GM19240 (cell line): ENCODE results near the gene FMNL2.

ENCODE experiments used
- DNase-seq: peaks from one replicate; pipeline ENCODE4 v3.0.0; 2011; ENCODE audit warnings: low spot score; ENCODE audit not compliant: insufficient read length

FMNL2 gene

GRCh38 chr2:152425765-152426727 lies 91.1 kb downstream of the FMNL2 start:
- DNase-seq: no peak

- no peak for DNase-seq
These were observed 91.8 kb downstream of the FMNL2 start for GRCh38 chr2:152426801-152427200.

- no peak for DNase-seq
These were observed 92.9 kb downstream of the FMNL2 start for GRCh38 chr2:152427902-152428301.

- DNase-seq: no peak
These were observed 94.0 kb downstream of the FMNL2 start for GRCh38 chr2:152428800-152429582.

- DNase-seq: no peak
These were observed 95.9 kb downstream of the FMNL2 start for GRCh38 chr2:152430876-152431275.

GRCh38 chr2:152431370-152432098 lies 96.6 kb downstream of the FMNL2 start:
- DNase-seq: no peak

- DNase-seq: no peak
These were observed 97.3 kb downstream of the FMNL2 start for GRCh38 chr2:152432206-152432653.

GRCh38 chr2:152432765-152433164 lies 97.8 kb downstream of the FMNL2 start:
- no peak for DNase-seq

- DNase-seq: no peak
These were observed 98.3 kb downstream of the FMNL2 start for GRCh38 chr2:152433289-152433688.

GRCh38 chr2:152433791-152434190 lies 98.8 kb downstream of the FMNL2 start:
- no peak for DNase-seq

- no peak for DNase-seq
These were observed 99.6 kb downstream of the FMNL2 start for GRCh38 chr2:152434395-152435182.

GRCh38 chr2:152436148-152436547 lies 101.2 kb downstream of the FMNL2 start:
- no peak for DNase-seq

- no peak for DNase-seq
These were observed 102.5 kb downstream of the FMNL2 start for GRCh38 chr2:152437276-152438108.

GRCh38 chr2:152440049-152440448 lies 105.1 kb downstream of the FMNL2 start:
- no peak for DNase-seq

GRCh38 chr2:152440460-152440859 lies 105.5 kb downstream of the FMNL2 start:
- DNase-seq: no peak

- no peak for DNase-seq
These were observed 107.0 kb downstream of the FMNL2 start for GRCh38 chr2:152441961-152442360.

GRCh38 chr2:152443771-152444170 lies 108.8 kb downstream of the FMNL2 start:
- DNase-seq: no peak

- DNase-seq: no peak
These were observed 109.5 kb downstream of the FMNL2 start for GRCh38 chr2:152444448-152444847.

- DNase-seq: no peak
These were observed 110.4 kb downstream of the FMNL2 start for GRCh38 chr2:152445375-152445774.

- DNase-seq: no peak
These were observed 110.8 kb downstream of the FMNL2 start for GRCh38 chr2:152445791-152446201.
